Measurements from ENCODE around the gene TNK2.

Gene TNK2

DNA sequence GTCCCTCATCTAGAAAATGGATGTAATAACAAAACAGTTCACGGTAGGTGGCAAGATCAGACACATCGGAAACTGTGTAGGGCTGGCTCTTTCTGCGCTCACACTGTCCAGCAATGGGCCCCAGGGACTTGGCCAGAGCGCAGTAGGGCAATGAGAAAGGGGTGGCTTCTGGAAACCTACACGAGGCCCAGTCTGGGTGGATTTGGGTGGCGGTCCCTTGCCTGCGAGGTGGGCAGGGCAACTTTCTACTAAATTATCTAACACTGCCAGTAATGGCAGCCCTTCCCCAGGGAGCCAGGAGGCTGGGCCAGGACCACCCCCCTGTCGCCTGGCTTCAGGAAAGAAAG, 2.1 kb upstream of the TNK2 start:
- no peak overlapping the region for H2AFZ ChIP-seq (ENCODE audit: low read length)
- H3K4me3 ChIP-seq (ENCODE audit: low read length, poor library complexity, severe bottlenecking) = no peak overlapping the region
- peaks cover 8% of the 10 kb centered on the region; the same call in 1 of the 2 replicates for H3F3A ChIP-seq (ENCODE audit: low read depth)
- H3K4me2 ChIP-seq (ENCODE audit: low read depth, low read length, poor library complexity, severe bottlenecking) = peak overlapping the region; percentile 78
- peaks cover 40% of the 10 kb centered on the region for H3K4me1 ChIP-seq (ENCODE audit: insufficient read depth, low read length, poor library complexity, severe bottlenecking)
- H3K9ac ChIP-seq (ENCODE audit: low read depth, low read length, poor library complexity, severe bottlenecking) = peak overlapping the region; percentile 52
- no peaks in the 10 kb centered on the region for H3K9me2 ChIP-seq (replicated peaks; ENCODE audit: low read depth, low read length)
- H4K20me1 ChIP-seq (ENCODE audit: insufficient read depth, low read length, poor library complexity, severe bottlenecking) = peaks cover 23% of the 10 kb centered on the region
- TF ChIP-seq EZH2phosphoT487 (IDR thresholded peaks at IDR 0.05; ENCODE audit: borderline replicate concordance) = no peak
- TF ChIP-seq, protein P1, sequence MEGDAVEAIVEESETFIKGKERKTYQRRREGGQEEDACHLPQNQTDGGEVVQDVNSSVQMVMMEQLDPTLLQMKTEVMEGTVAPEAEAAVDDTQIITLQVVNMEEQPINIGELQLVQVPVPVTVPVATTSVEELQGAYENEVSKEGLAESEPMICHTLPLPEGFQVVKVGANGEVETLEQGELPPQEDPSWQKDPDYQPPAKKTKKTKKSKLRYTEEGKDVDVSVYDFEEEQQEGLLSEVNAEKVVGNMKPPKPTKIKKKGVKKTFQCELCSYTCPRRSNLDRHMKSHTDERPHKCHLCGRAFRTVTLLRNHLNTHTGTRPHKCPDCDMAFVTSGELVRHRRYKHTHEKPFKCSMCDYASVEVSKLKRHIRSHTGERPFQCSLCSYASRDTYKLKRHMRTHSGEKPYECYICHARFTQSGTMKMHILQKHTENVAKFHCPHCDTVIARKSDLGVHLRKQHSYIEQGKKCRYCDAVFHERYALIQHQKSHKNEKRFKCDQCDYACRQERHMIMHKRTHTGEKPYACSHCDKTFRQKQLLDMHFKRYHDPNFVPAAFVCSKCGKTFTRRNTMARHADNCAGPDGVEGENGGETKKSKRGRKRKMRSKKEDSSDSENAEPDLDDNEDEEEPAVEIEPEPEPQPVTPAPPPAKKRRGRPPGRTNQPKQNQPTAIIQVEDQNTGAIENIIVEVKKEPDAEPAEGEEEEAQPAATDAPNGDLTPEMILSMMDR (conservative IDR thresholded peaks at IDR 0.05; ENCODE audit: low read length) = no peak
- no peaks in the 10 kb centered on the region for H3K27me3 ChIP-seq (ENCODE audit: insufficient read depth, low read length, poor library complexity, severe bottlenecking)
- no peaks in the 10 kb centered on the region for H3K9me3 ChIP-seq (ENCODE audit: insufficient read depth, low read depth, low read length)
- no peaks in the 10 kb centered on the region for H3K36me3 ChIP-seq (ENCODE audit: insufficient read depth, low read length)
- peaks cover 31% of the 10 kb centered on the region for H3K79me2 ChIP-seq (ENCODE audit: insufficient read depth, low read length)

DNA sequence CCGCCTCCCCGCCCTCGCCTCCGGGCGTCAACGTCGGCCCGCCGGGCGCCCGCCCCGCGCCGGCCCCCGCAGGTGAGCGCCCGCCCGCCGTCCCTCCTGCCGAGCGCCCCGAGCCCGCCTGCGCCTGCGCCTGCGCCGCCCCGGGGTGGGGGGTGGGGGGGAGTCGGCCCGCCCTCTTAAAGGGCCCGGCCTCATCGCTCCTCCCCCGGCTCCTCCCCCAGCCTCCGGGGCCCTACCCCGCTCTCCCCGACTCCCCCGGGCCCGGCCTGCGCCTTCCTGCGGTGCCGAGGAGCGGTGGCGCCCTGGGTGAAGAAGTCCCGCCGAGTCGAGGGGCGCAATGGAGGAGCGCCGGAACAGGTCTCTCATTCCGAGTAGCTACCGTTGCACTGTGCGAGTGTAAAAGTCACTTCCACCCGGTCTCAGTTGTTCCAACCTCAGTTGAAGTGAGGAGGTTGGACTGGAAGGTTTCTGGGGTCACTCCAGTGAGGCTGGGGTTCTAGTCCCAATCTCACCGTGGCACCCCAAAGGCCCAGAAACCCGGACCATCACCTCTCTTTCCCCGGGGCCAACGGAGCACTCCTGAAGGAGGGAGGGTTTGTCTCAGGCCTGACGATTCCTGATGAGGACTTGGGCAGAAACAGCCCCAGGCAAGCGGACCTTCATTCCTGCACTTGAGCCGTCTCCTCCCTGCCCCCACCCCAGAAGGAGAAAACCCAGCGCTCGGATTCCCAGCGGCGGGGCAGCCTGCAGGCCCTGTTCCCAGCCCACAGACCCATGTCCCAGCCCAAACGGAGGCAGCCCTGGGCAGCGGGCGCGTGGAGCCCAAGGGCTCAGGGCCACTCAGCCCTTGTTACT, 1.5 kb upstream of the TNK2 start:
- TF ChIP-seq, protein P1 (conservative IDR thresholded peaks at IDR 0.05; ENCODE audit: low read length) = no peak; the same call in 1 of the 2 replicates
- no peak for TF ChIP-seq EZH2phosphoT487 (IDR thresholded peaks at IDR 0.05; ENCODE audit: borderline replicate concordance)
- Histone ChIP-seq H3K36me3 (ENCODE audit: insufficient read depth, low read length) (no peaks in the 10 kb centered on the region), H3K9ac (ENCODE audit: low read depth, low read length, poor library complexity, severe bottlenecking) (peak overlapping the region; percentile 52), H3K27me3 (ENCODE audit: insufficient read depth, low read length, poor library complexity, severe bottlenecking) (no peaks in the 10 kb centered on the region), H3K9me3 (ENCODE audit: insufficient read depth, low read depth, low read length) (no peaks in the 10 kb centered on the region), H3K9me2 (replicated peaks; ENCODE audit: low read depth, low read length) (no peaks in the 10 kb centered on the region), H3K4me1 (ENCODE audit: insufficient read depth, low read length, poor library complexity, severe bottlenecking) (peaks cover 43% of the 10 kb centered on the region), H2AFZ (ENCODE audit: low read length) (peak overlapping the region; percentile 55), H3K4me2 (ENCODE audit: low read depth, low read length, poor library complexity, severe bottlenecking) (peak overlapping the region; percentile 78), H3K4me3 (ENCODE audit: low read length, poor library complexity, severe bottlenecking) (peak overlapping the region; percentile 67), H4K20me1 (ENCODE audit: insufficient read depth, low read length, poor library complexity, severe bottlenecking) (peaks cover 25% of the 10 kb centered on the region), H3F3A (ENCODE audit: low read depth) (peaks cover 8% of the 10 kb centered on the region; the same call in 1 of the 2 replicates), H3K79me2 (ENCODE audit: insufficient read depth, low read length) (peaks cover 37% of the 10 kb centered on the region)

DNA sequence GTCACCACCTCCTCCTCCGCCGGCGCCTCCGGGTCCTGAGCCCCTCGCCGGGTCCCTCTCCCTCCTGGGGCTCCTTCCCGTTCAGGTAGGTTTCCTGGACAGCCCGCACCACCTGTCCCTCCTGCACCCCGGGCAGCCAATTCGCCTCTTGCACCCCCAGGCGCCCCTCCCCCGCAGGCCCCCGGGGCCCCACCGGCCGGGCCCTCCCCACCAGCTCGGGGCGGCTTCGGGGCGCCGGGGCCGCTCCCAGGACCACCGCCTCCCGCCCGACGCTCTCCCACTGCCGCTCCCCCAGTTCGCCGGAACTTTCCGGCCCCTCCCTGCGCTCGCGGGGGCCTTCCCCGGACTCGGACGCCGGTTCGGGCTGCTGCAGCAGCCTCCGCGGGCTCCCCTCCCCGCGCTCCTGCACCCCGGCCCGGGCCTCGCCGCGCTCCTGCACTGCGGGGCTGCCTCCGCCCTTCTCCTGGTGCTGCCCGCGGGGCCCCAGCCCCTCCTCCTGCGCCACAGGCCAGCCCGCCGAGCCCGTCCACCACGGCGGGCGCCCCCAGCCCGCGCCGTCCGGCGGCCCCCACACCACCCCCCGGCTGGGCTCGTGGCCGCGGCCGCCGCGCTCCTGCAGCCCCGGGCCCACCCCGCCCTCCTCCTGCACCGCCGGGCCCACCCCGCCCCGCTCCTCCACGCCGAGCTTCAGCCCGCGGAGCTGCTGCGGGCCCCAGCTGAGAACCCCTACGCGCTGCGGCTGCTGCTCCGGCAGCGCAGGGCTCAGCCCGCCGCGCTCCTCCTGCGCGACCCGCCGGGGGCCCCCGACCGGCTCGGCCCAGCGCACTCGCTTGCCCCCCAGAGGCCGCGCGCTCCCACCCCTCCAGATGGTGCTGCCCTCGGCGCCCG, 587 bp upstream of the TNK2 start:
- Histone ChIP-seq H3K9me2 (replicated peaks; ENCODE audit: low read depth, low read length) (no peaks in the 10 kb centered on the region), H3K79me2 (ENCODE audit: insufficient read depth, low read length) (peaks cover 47% of the 10 kb centered on the region), H4K20me1 (ENCODE audit: insufficient read depth, low read length, poor library complexity, severe bottlenecking) (peaks cover 28% of the 10 kb centered on the region), H3K4me2 (ENCODE audit: low read depth, low read length, poor library complexity, severe bottlenecking) (peak overlapping the region; percentile 97), H3K4me1 (ENCODE audit: insufficient read depth, low read length, poor library complexity, severe bottlenecking) (peaks cover 47% of the 10 kb centered on the region), H3K27me3 (ENCODE audit: insufficient read depth, low read length, poor library complexity, severe bottlenecking) (no peaks in the 10 kb centered on the region), H3F3A (ENCODE audit: low read depth) (peaks cover 8% of the 10 kb centered on the region; the same call in 1 of the 2 replicates), H3K9me3 (ENCODE audit: insufficient read depth, low read depth, low read length) (no peaks in the 10 kb centered on the region), H3K36me3 (ENCODE audit: insufficient read depth, low read length) (no peaks in the 10 kb centered on the region), H3K9ac (ENCODE audit: low read depth, low read length, poor library complexity, severe bottlenecking) (peak overlapping the region; percentile 71), H2AFZ (ENCODE audit: low read length) (no peak overlapping the region), H3K4me3 (ENCODE audit: low read length, poor library complexity, severe bottlenecking) (peak overlapping the region; percentile 73)
- TF ChIP-seq, protein P1 (conservative IDR thresholded peaks at IDR 0.05; ENCODE audit: low read length) = no peak; the same call in 1 of the 2 replicates
- no peak for TF ChIP-seq EZH2phosphoT487 (IDR thresholded peaks at IDR 0.05; ENCODE audit: borderline replicate concordance)
